HepG2 (cell line): ENCODE measurements around the gene DHX58. TPM values are rescaled to one million over a fixed set of nuclear protein-coding genes. Genes with fewer than 3 reads are reported as not detected.

Source experiments
- ATAC-seq: fragments of 200-7000 bp; cut with Tn5 transposase; 3 replicates; pipeline ENCODE4 v1.9.1; 2020; ENCODE audit warnings: mild to moderate bottlenecking, moderate library complexity
- BruUV-seq: library from RNA; stranded (reverse); fragments of 400-500 nt; replicated peaks from 2 replicates; lab custom pipeline; 2021; lab: Mats Ljungman, UMichigan
- CTCF ChIA-PET: fragments of 300-600 bp; formaldehyde crosslinking; extraction: SDS; loops from one replicate; lab custom pipeline; 2021; ENCODE audit warnings: low total read pairs, inconsistent platforms, low intra/inter-chr PET ratio; lab: Yijun Ruan, JAX
- POLR2A ChIA-PET: fragments of 350-600 bp; sonication (Branson Sonifier 250); formaldehyde crosslinking; loops from one replicate; lab custom pipeline; 2020; ENCODE audit warnings: antibody characterized with exemption, inconsistent platforms; lab: Yijun Ruan, JAX
- DNase-seq: peaks from one replicate; pipeline ENCODE4 v3.0.0-alpha.2; 2015; ENCODE audit warnings: low spot score
- FAIRE-seq: peaks from 3 replicates; lab custom pipeline; 2011; peaks lifted over from hg19 to GRCh38; lab: Jason Lieb, UNC
- H2AFZ ChIP-seq: one replicate; pipeline ENCODE4 v1.6.1; 2011; ENCODE audit warnings: low read length, inconsistent platforms
- H3K27ac ChIP-seq: fragments of 300-600 bp; 3 replicates; pipeline ENCODE4 v1.8.0; 2011; ENCODE audit warnings: mixed run types, mild to moderate bottlenecking, mixed read lengths, low read length, inconsistent platforms; ENCODE audit not compliant: insufficient read depth; ENCODE audit errors: extremely low read length
- H3K27me3 ChIP-seq, 2 experiments: fragments of 200-600 bp in 1 of 2; 2 replicates in 1 of 2; 3 replicates in 1 of 2; pipeline versions ENCODE4 v1.6.0 to v1.8.0; 2011; ENCODE audit warnings: low read length in 2 of 2, mild to moderate bottlenecking in 2 of 2, moderate library complexity in 2 of 2, inconsistent platforms in 1 of 2; ENCODE audit not compliant: insufficient read depth in 2 of 2, control insufficient read depth in 1 of 2
- H3K36me3 ChIP-seq, 2 experiments: fragments of 200-600 bp in 1 of 2; replicated peaks in 1 of 2; 2 replicates in 1 of 2; 3 replicates in 1 of 2; pipeline versions ENCODE4 v1.5.1 to v1.8.0; 2011; ENCODE audit warnings: low read length in 2 of 2, inconsistent platforms in 1 of 2; ENCODE audit not compliant: insufficient read depth in 2 of 2, control insufficient read depth in 1 of 2
- H3K4me1 ChIP-seq: 2 replicates; pipeline ENCODE4 v1.5.1; 2012; ENCODE audit warnings: low read length, inconsistent platforms; ENCODE audit not compliant: insufficient read depth
- H3K4me2 ChIP-seq: 2 replicates; pipeline ENCODE4 v1.6.0; 2011; ENCODE audit warnings: low read depth, low read length, inconsistent platforms
- H3K4me3 ChIP-seq, 3 experiments: fragments of 200-600 bp in 1 of 3; sonication (generic), shearing (Covaris generic) in 1 of 3; replicated peaks in 1 of 3; 2 replicates each; pipeline ENCODE4 v1.5.1; 2011 to 2016; ENCODE audit warnings: low read length in 3 of 3, inconsistent platforms in 2 of 3, low read depth in 2 of 3, mild to moderate bottlenecking in 2 of 3, control low read depth in 1 of 3, mixed read lengths in 1 of 3; ENCODE audit not compliant: insufficient read depth in 1 of 3
- H3K79me2 ChIP-seq: one replicate; pipeline ENCODE4 v1.6.1; 2011; ENCODE audit warnings: low read length, inconsistent platforms; ENCODE audit not compliant: insufficient read depth
- H3K9ac ChIP-seq: 2 replicates; pipeline ENCODE4 v1.6.0; 2011; ENCODE audit warnings: mild to moderate bottlenecking, low read depth, low read length, inconsistent platforms; ENCODE audit not compliant: insufficient read depth
- H3K9me3 ChIP-seq: 2 replicates; pipeline ENCODE4 v1.5.1; 2012; ENCODE audit warnings: mild to moderate bottlenecking, low read length
- H4K20me1 ChIP-seq: 2 replicates; pipeline ENCODE4 v1.6.0; 2011; ENCODE audit warnings: inconsistent platforms, mild to moderate bottlenecking, low read length, moderate library complexity; ENCODE audit not compliant: insufficient read depth
- AKAP8 ChIP-seq: sonication (generic); formaldehyde crosslinking; IDR thresholded peaks from 2 replicates; pipeline ENCODE4 v1.5.1; 2020; ENCODE audit warnings: mild to moderate bottlenecking, missing genetic modification reagents
- ARNTL ChIP-seq: sonication (generic); formaldehyde crosslinking; IDR thresholded peaks from 2 replicates; pipeline ENCODE4 v1.4.0; 2020; ENCODE audit warnings: mild to moderate bottlenecking, missing genetic modification reagents
- DNMT3B ChIP-seq: conservative IDR thresholded peaks from 2 replicates; pipeline ENCODE4 v1.6.1; 2016; ENCODE audit warnings: missing biosample characterization, control low read depth
- GATA4 ChIP-seq: sonication (generic); IDR thresholded peaks from 2 replicates; pipeline ENCODE4 v1.6.1; 2016; ENCODE audit warnings: antibody characterized with exemption, low read depth, borderline replicate concordance
- PRDM10 ChIP-seq: sonication (generic); formaldehyde crosslinking; IDR thresholded peaks from 2 replicates; pipeline ENCODE4 v1.4.0; 2020; ENCODE audit warnings: low read depth, missing genetic modification reagents
- ZBTB10 ChIP-seq: sonication (generic); formaldehyde crosslinking; IDR thresholded peaks from 2 replicates; pipeline ENCODE4 v1.4.0; 2020; ENCODE audit warnings: missing genetic modification reagents, borderline replicate concordance
- ZBTB34 ChIP-seq: sonication (generic); formaldehyde crosslinking; IDR thresholded peaks from 2 replicates; pipeline ENCODE4 v1.8.0; 2022; ENCODE audit warnings: mild to moderate bottlenecking, missing genetic modification reagents
- ZFP37 ChIP-seq: sonication (generic); formaldehyde crosslinking; IDR thresholded peaks from 2 replicates; pipeline ENCODE4 v1.4.0; 2020; ENCODE audit warnings: missing genetic modification reagents, borderline replicate concordance
- ZMYM2 ChIP-seq: sonication (generic); formaldehyde crosslinking; IDR thresholded peaks from 2 replicates; pipeline ENCODE4 v1.8.0; 2022; ENCODE audit warnings: mild to moderate bottlenecking, missing genetic modification reagents
- ZNF639 ChIP-seq: conservative IDR thresholded peaks from 2 replicates; pipeline ENCODE4 v1.6.1; 2018; ENCODE audit warnings: missing genetic modification reagents
- ZNF710 ChIP-seq: sonication (generic); formaldehyde crosslinking; IDR thresholded peaks from 2 replicates; pipeline ENCODE4 v1.5.0; 2020; ENCODE audit warnings: mild to moderate bottlenecking, missing genetic modification reagents, borderline replicate concordance
- WGBS: methylation state at CpG from one replicate; pipeline ENCODE4 v1.1.6; 2017; ENCODE audit warnings: low lambda C conversion rate; 5-methylcytosine and 5-hydroxymethylcytosine counted together
- in situ Hi-C: cut with HindIII; loops from 2 replicates; pipeline ENCODE4 v1.10.0; 2017; ENCODE audit warnings: low pct_unique_long_range_greater_than_20kb; ENCODE audit not compliant: extremely low pct_ligation_motif_present
- intact Hi-C: fragments of 100-400 bp; cut with micrococcal nuclease; formaldehyde crosslinking; loops from one replicate; pipeline ENCODE4 v1.10.0; 2022; ENCODE audit not compliant: unreplicated experiment
- polyA plus RNA-seq, 8 experiments: library from polyadenylated mRNA; depleted of rRNA in 3 of 8; stranded (reverse) in 7 of 8; unstranded in 1 of 8; fragments of >200 nt; fragmentation: Illumina TruSeq in 4 of 8; extraction: Trizol in 4 of 8; gene quantifications; 2 replicates each; pipeline versions ENCODE4 v1.2.1 to v1.2.3, GENCODE V29; 2011 to 2016; ENCODE audit warnings: low read depth in 4 of 8, missing spikeins in 1 of 8, mixed read lengths in 1 of 8; ENCODE audit not compliant: insufficient read depth in 1 of 8
- total RNA-seq, 5 experiments: library from RNA; depleted of rRNA; stranded (reverse); fragments of >200 nt; fragmentation: Illumina TruSeq; extraction: Trizol; gene quantifications; 2 replicates each; pipeline ENCODE4 v1.2.3, GENCODE V29; 2016; ENCODE audit warnings: low read depth in 1 of 5

DHX58 gene
- total and polyA plus RNA-seq, 2 of the 13 experiments (the other 11 are each of a cell fraction or from before 2014, with no cell fraction given): 6.7 to 7.8 TPM

- BruUV-seq: no TSS peak
- peaks cover 7% of the 10 kb centered on the region for H3K4me1 ChIP-seq
- H3K9me3 ChIP-seq: no peaks in the 10 kb centered on the region
- WGBS: 94% methylated on average over 8 of the region's 12 CpGs
- H3K9ac ChIP-seq: no peak overlapping the region
- H2AFZ ChIP-seq: no peak overlapping the region
- H3K27me3 ChIP-seq: no peaks in the 10 kb centered on the region
- H3K27ac ChIP-seq: no peak overlapping the region
- in situ Hi-C loops (no loop called here), intact Hi-C loops (no loop called here)
- no peaks in the 10 kb centered on the region; the same call in 1 of the 2 replicates for H4K20me1 ChIP-seq
- ATAC-seq: no peak
- H3K36me3 ChIP-seq: peaks cover 35 to 53% of the 10 kb centered on the region in 2 experiments
- CTCF ChIA-PET: no interaction called here
- FAIRE-seq: no peak
- POLR2A ChIA-PET: no interaction called here
- no peak overlapping the region for H3K4me2 ChIP-seq
- no peaks in the 10 kb centered on the region for H3K79me2 ChIP-seq
- no peak overlapping the region for H3K4me3 ChIP-seq
- no peak for DNase-seq
- TF ChIP-seq ZBTB34 (CRISPR knock-in tag): no peak
- no peak for TF ChIP-seq ARNTL (CRISPR knock-in tag)
- no peak for TF ChIP-seq ZFP37 (CRISPR knock-in tag)
- TF ChIP-seq ZNF639: no peak
- TF ChIP-seq PRDM10 (CRISPR knock-in tag): no peak
- no peak for TF ChIP-seq ZBTB10
- TF ChIP-seq AKAP8: no peak
- no peak for TF ChIP-seq GATA4
- TF ChIP-seq ZMYM2 (CRISPR knock-in tag): no peak
- no peak for TF ChIP-seq ZNF710 (CRISPR knock-in tag)
- no peak for TF ChIP-seq DNMT3B
Measured at GRCh38 chr17:42125565-42125964, 13.1 kb upstream of the DHX58 start.
